ENCODE results near the gene DAP.

- TF ChIP-seq EZH2 (IDR thresholded peaks at IDR 0.05; ENCODE audit: insufficient read depth, poor library complexity, severe bottlenecking) = no peak
- TF ChIP-seq EZH2phosphoT487 (IDR thresholded peaks at IDR 0.05; ENCODE audit: insufficient read depth, low read depth) = no peak
Measured at GRCh38 chr5:10726913-10727517, 34.0 kb downstream of the DAP start.

All from GM23248 (cell line).